Measurements from ENCODE around the gene ENOPH1.

ENOPH1 gene

DNA sequence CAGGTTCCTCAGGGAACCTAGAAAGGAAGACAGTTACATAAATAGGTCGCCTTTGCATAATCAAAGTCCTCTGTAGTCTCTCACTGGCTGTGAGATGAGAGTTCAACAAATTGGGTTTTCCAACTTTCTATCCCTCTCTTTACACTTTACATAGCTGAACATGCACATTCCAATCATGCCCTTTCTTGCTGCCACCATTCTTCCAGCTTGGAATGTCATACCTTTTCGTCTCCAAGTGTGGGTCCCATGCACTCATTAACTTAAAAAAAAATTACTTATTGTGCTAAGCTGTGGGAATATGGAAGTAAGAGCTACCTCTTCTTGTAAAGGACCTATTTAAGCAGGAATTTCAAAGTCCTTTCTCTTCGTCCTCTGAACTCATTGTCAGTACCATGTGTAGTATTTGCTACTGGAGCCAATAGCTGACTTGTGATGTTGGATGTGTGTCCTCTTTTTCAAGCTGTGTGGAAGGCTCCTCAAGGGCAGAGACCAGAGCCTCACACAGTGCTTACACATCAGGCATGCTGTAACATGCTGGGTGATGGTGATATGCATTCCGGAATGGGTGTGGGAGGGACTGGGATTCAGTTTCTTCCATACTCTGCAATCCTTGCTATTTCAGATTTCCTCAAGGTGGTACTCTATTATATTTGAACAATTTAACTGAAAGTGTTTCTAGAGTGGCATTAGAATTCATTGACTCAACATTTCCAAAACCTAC lies 7.1 kb downstream of the ENOPH1 start:
- Histone ChIP-seq H3K27me3 (ENCODE audit: insufficient read depth, poor library complexity, severe bottlenecking) (no peaks in the 10 kb centered on the region), H3K4me3 (replicated peaks; ENCODE audit: insufficient read depth, low read length) (no peak overlapping the region), H3K27ac (replicated peaks) (no peak overlapping the region)
- TF ChIP-seq GABPA (IDR thresholded peaks at IDR 0.05; ENCODE audit: low read depth) (no peak), SPI1 (IDR thresholded peaks at IDR 0.05; ENCODE audit: borderline replicate concordance, low read depth) (no peak), POLR2AphosphoS5 (IDR thresholded peaks at IDR 0.05; ENCODE audit: low read depth) (no peak), REST (IDR thresholded peaks at IDR 0.05; ENCODE audit: insufficient replicate concordance, low read depth) (no peak)
- TF ChIP-seq, protein P1, sequence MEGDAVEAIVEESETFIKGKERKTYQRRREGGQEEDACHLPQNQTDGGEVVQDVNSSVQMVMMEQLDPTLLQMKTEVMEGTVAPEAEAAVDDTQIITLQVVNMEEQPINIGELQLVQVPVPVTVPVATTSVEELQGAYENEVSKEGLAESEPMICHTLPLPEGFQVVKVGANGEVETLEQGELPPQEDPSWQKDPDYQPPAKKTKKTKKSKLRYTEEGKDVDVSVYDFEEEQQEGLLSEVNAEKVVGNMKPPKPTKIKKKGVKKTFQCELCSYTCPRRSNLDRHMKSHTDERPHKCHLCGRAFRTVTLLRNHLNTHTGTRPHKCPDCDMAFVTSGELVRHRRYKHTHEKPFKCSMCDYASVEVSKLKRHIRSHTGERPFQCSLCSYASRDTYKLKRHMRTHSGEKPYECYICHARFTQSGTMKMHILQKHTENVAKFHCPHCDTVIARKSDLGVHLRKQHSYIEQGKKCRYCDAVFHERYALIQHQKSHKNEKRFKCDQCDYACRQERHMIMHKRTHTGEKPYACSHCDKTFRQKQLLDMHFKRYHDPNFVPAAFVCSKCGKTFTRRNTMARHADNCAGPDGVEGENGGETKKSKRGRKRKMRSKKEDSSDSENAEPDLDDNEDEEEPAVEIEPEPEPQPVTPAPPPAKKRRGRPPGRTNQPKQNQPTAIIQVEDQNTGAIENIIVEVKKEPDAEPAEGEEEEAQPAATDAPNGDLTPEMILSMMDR (IDR thresholded peaks at IDR 0.05; ENCODE audit: insufficient read depth, low read length), result no peak
- no peak for DNase-seq (ENCODE audit: low read depth in 1 of 2, low spot score in 1 of 2)

GRCh38 chr4:82439088-82439487 lies 8.7 kb downstream of the ENOPH1 start:
- H3K27ac ChIP-seq (replicated peaks), result no peak overlapping the region
- TF ChIP-seq REST (IDR thresholded peaks at IDR 0.05; ENCODE audit: insufficient replicate concordance, low read depth), result no peak
- H3K27me3 ChIP-seq (ENCODE audit: insufficient read depth, poor library complexity, severe bottlenecking), result no peaks in the 10 kb centered on the region
- no peak for DNase-seq (ENCODE audit: low read depth in 1 of 2, low spot score in 1 of 2)
- no peak overlapping the region for H3K4me3 ChIP-seq (replicated peaks; ENCODE audit: insufficient read depth, low read length)

DNA sequence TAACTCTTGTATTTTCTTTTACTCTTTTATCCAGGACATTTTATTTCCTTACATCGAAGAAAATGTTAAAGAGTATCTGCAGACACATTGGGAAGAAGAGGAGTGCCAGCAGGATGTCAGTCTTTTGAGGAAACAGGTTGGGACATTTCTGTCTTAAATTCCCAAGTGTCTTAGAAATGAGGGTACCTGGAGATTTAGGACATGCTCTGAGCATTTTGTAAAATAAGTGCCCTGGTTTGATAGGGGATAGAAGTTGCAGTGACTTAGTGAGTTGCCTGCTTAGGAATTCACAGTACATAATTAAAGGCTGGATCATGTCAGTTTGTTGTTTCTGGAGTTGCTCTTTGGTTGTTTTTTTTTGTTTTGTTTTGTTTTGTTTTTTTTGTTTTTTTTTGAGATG lies 17.5 kb downstream of the ENOPH1 start:
- H3K27ac ChIP-seq (replicated peaks), result no peak overlapping the region
- no peak for TF ChIP-seq REST (IDR thresholded peaks at IDR 0.05; ENCODE audit: insufficient replicate concordance, low read depth)
- TF ChIP-seq, protein P1 (IDR thresholded peaks at IDR 0.05; ENCODE audit: insufficient read depth, low read length), result no peak
- TF ChIP-seq SPI1 (IDR thresholded peaks at IDR 0.05; ENCODE audit: borderline replicate concordance, low read depth), result no peak
- TF ChIP-seq POLR2AphosphoS5 (IDR thresholded peaks at IDR 0.05; ENCODE audit: low read depth), result no peak
- no peak overlapping the region for H3K4me3 ChIP-seq (replicated peaks; ENCODE audit: insufficient read depth, low read length)
- H3K27me3 ChIP-seq (ENCODE audit: insufficient read depth, poor library complexity, severe bottlenecking), result no peaks in the 10 kb centered on the region
- DNase-seq (ENCODE audit: low read depth in 1 of 2, low spot score in 1 of 2), result no peak

Measured in HL-60 (cell line).